HL-60/S4 treated with phorbol 12-myristate 13-acetate at 8.2 ng/mL for 4 days and 3 days (cell line): ENCODE data around the gene ATG13.
"Not testable (repeated sequence)": the region's sequence is repeated elsewhere in the genome, so short reads cannot be mapped to it uniquely, and the experiment has no call there.

Source experiments
- in situ Hi-C: fragments of 300-500 bp; cut with MboI; formaldehyde crosslinking; loops from 2 replicates; pipeline ENCODE4 v1.15.0; 2022; ENCODE audit warnings: low sequenced_read_pairs

ATG13 gene

GRCh38 chr11:46694607-46695006 lies 77.3 kb downstream of the ATG13 start:
- in situ Hi-C loops: no loop called here

DNA sequence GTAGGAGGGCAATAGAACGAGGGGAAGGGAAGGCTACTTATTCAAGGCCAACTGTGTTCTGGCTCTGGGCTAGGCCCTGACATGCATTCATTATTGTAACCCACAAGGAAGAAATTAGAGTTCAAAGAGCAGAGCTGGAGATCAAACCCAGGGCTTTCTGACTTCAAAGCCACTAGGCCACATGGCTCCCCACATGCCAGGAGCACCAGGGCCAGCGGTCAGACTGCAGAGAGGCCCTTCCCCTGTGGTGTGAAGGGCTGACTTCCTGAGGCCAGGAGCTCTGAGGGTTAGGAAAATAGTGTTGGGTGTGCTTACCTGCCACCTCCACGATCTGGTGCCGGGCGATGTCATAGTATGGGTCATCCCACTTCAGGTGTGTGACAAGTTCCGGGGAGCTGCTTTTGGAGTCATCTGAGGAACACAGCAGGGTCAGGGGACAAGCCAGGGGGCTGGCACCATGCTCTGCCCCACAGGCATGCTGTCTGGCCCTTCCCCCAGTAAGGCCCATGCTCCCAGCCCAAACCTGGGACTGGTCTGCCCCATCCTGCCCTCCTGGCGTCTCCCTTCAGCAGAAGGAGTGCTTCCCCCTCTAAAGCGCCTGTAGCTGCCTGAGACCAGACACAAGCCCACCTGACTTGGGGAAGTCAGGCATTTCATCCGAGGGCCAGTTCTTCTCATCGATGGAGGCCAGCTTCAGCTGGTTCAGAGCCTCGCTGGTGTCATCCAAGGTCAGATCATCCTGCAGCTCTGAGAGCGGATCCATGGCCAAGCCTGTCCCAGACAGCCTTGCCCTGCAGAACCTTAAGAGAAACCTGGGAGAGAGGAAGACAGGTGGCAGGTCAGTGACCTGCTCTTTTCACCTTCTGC lies 78.2 kb downstream of the ATG13 start:
- in situ Hi-C loops: no loop called here

DNA sequence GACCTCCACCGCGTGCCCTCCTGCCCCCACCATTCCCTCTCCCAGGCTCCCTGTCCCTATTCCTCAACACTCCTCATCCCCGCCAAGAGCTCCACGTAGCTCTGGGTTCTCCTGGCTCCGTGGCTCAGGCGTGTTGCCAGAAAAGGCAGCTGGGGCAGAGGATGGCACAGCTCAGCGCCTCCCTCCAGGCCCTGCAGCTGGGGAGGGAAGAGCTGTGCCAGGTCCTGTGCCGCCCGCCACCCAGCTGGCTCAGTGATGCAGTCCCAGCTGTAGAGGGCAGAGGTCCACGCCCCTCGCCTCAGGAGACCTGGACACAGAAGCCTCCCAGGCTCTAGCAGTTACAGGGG lies 78.8 kb downstream of the ATG13 start:
- in situ Hi-C loops: no loop called here

DNA sequence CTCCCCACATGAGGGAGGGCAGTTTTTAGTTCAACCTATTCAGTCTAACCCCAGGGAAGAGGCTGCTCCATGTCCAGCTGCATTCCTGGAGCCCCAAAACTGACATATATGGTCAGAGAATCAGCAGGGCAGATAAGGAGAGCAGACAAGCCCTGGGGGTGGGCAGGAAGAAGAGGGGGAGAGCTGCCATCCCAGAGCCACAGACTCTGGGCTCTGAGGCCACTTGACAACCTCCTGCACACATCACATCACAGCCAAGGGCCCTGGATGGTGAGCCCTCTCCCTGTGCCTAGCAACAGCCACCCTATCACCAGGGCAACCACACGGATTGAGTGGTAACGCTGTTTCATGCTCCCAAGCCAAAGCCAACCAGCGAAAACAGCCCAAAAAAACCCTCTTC lies 80.0 kb downstream of the ATG13 start:
- in situ Hi-C loops: no loop called here

- in situ Hi-C loops: no loop called here
Observed at GRCh38 chr11:46697723-46698122, 80.4 kb downstream of the ATG13 start.

- in situ Hi-C loops: no loop called here
Observed at GRCh38 chr11:46698597-46698996, 81.2 kb downstream of the ATG13 start.

GRCh38 chr11:46700241-46701077 lies 83.1 kb downstream of the ATG13 start, which contains the start of the genes ARHGAP1 and ZNF408:
ARHGAP1 (minus strand) TSS chr11:46700619; CDS start chr11:46696107, 4,512 bp downstream.
ZNF408 (plus strand) TSS chr11:46701031; CDS start chr11:46701048, 17 bp downstream.
- in situ Hi-C loops: no loop called here

GRCh38 chr11:46701078-46701654 lies 83.8 kb downstream of the ATG13 start:
- in situ Hi-C loops: no loop called here

DNA sequence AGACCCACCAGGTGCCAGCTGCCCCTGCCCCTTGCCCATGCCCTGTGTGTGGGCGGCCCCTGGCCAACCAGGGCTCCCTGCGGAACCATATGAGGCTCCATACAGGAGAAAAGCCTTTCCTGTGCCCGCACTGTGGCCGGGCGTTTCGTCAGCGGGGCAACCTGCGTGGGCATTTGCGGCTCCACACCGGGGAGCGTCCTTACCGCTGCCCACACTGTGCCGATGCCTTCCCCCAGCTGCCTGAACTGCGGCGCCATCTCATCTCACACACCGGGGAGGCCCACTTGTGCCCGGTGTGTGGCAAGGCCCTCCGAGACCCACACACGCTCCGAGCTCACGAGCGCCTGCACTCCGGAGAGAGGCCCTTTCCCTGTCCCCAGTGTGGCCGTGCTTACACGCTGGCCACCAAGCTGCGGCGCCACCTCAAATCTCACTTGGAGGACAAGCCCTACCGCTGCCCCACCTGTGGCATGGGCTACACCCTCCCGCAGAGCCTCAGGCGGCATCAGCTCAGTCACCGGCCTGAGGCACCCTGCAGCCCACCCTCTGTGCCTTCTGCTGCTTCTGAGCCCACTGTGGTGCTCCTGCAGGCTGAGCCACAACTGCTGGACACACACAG lies 87.8 kb downstream of the ATG13 start:
- in situ Hi-C loops: no loop called here

GRCh38 chr11:46706886-46707285 lies 89.5 kb downstream of the ATG13 start:
- in situ Hi-C loops: no loop called here

DNA sequence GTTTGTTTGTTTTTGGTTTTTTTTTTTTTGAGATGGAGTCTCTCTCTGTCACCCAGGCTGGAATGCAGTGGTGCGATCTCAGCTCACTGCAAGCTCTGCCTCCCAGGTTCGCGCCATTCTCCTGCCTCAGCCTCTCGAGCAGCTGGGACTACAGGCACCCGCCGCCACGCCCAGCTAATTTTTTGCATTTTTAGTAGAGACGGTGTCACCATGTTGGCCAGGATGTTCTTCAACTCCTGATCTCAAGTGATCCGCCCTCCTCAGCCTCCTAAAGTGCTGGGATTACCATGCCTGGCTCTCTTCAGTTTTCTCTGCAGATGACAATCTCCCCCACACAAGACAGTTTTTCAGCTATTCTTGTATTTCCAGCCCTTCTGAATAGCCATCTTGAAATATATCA lies 92.0 kb downstream of the ATG13 start:
- in situ Hi-C loops: not testable (repeated sequence)

DNA sequence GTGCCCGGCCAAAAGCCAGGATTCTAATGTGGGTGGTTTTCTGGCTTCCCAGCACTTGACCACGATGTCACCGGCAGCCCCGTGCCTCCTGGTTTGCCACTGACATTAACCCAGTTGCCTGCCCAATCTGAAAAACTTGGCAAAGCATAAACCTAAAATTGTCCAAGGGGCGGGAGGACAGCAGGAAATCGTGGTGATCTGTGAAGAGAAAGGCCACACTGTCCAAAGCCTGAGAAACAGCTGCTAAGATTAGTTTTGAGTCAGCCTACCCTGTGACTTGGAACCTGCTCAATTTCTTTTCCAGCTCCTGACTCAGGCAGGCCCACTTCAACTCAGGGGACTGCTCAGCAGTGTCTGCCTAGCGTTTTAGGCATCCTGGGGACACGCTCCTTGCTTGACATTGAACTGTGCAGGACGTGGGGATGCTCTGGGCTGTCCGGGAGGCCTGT lies 93.5 kb downstream of the ATG13 start:
- in situ Hi-C loops: no loop called here

GRCh38 chr11:46711303-46711702 lies 94.0 kb downstream of the ATG13 start:
- in situ Hi-C loops: no loop called here

DNA sequence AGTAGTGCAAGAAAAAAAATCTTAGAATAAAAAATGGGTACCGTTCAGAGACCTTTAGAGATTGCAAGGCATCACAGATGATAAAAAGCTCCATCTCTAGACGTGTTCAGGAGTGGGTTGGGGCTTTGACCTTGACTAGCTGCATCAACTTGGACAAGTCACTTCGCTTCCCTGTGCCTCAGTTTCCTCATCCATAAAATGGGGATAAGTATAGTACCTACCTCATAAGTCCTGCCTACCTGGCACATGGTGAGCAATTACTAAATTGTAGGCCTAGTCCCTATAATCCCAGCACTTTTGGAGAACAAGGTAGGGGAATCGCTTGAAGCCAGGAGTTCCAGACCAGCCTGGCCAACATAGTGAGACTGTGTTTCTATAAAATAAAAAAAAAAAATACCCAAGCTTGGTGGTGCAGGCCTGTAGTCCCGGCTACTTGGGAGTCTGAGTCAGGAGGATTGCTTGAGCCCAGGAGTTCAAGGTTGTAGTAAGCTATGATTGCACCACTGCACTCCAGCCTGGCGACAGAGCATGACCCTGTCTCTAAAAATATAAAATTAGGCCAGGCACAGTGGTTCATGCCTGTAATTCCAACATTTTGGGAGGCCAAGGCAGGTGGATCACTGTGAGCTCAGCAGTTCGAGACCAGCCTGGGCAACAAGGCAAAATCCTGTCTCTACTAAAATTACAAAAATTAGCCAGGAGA lies 95.7 kb downstream of the ATG13 start:
- in situ Hi-C loops: no loop called here

DNA sequence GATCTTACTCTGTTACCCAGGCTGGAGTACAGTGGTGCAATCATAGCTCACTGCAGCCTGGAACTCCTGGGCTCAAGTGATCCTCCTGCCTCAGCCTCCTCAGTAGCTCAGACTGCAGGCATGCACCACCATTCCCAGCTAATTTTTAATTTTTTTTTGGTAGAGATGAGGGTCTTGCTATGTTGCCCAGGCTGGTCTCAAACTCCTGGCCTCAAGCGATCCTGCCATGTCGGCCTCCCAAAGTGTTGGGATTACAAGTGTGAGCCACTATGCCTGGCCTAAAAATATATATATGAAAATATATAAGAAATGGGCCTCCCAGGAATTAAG lies 100.4 kb downstream of the ATG13 start:
- in situ Hi-C loops: not testable (repeated sequence)

GRCh38 chr11:46718155-46719019 lies 101.0 kb downstream of the ATG13 start:
- in situ Hi-C loops: no loop called here

GRCh38 chr11:46719048-46719542 lies 101.7 kb downstream of the ATG13 start, which contains the start of gene F2:
F2 (plus strand) TSS chr11:46719213; CDS start chr11:46719236, 23 bp downstream.
- in situ Hi-C loops: no loop called here

GRCh38 chr11:46719543-46720218 lies 102.3 kb downstream of the ATG13 start:
- in situ Hi-C loops: no loop called here

DNA sequence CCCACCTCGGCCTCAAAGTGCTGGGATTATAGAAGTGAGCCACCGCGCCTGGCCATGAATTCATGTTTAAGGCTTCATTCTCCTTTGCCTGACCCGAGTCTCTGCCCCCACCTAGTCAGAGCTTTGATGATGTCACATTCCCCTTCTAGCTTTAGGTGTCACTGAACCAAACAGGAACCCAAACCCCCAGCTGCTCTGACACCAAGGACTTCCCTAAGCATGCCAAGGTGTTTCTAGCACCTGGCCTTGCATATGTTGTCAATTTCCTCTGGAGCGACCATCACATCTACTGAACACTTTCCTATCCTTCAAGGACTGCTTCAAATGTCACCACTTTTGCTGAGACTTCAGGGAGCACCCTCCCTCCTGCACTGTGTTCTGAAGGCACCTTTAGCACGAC lies 103.9 kb downstream of the ATG13 start:
- in situ Hi-C loops: no loop called here
